ENCODE results near the gene RFX8.
"Not testable (repeated sequence)": the region's sequence is repeated elsewhere in the genome, so short reads cannot be mapped to it uniquely, and the experiment has no call there.

RFX8 gene

DNA sequence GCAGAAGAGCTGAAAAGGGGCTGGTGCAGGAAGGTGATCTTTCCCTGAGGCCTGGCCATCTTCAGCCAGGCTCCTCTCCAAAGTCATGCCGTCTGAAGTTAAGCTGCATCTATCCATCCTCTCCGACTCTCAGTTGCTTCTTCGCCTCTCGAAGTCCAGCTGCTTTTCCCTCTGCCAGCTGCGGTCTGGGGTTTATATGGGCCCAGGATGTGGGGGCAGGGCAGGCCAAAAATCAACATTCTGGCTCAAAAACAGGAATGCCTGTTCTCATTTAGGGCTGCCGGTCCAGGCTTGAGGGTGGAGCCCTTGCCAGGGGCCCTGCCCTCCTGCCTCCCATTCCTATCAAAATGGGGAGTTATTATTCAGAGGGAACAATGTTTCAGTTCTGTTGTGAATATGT, 118.9 kb downstream of the RFX8 start:
- TF ChIP-seq, protein P1, sequence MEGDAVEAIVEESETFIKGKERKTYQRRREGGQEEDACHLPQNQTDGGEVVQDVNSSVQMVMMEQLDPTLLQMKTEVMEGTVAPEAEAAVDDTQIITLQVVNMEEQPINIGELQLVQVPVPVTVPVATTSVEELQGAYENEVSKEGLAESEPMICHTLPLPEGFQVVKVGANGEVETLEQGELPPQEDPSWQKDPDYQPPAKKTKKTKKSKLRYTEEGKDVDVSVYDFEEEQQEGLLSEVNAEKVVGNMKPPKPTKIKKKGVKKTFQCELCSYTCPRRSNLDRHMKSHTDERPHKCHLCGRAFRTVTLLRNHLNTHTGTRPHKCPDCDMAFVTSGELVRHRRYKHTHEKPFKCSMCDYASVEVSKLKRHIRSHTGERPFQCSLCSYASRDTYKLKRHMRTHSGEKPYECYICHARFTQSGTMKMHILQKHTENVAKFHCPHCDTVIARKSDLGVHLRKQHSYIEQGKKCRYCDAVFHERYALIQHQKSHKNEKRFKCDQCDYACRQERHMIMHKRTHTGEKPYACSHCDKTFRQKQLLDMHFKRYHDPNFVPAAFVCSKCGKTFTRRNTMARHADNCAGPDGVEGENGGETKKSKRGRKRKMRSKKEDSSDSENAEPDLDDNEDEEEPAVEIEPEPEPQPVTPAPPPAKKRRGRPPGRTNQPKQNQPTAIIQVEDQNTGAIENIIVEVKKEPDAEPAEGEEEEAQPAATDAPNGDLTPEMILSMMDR (IDR thresholded peaks at IDR 0.05; ENCODE audit: low read depth, low read length, missing control alignments) = no peak
- no peak for DNase-seq (ENCODE audit: low read depth)
- H3K4me3 ChIP-seq (ENCODE audit: low read depth, low read length) = no peak overlapping the region

DNA sequence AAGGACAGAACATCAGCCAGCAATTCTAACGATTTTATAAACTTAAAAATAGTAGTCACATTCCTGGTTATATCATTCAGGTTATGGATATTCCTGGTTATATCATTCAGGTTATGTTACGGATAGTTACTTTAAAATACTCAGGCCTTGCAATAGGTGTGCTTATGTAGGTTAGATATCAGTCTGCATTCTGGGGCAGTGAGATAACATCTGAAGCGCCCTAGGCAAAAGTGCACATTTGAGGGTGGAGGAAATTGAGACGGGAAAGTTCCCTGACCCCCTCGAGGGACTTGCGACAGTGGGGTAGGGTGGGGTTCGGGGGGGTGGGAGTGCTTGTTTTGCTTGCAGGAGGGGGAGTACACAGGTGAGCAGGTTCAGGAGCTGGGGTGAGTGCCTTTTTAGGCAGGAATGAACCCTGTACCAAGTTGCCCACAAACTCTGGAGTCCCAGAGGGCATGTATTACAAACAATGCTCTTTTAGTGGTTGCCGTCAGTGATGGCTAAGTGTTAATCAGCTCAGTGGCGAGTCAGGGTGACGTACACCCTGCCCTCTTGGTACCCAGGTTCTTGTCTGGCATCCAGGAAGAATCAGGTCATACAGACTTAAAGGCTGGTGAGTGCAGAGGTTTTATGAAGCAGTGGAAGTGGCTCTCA, 119.4 kb downstream of the RFX8 start:
- DNase-seq (ENCODE audit: low read depth) = no peak
- no peak overlapping the region for H3K4me3 ChIP-seq (ENCODE audit: low read depth, low read length)
- TF ChIP-seq, protein P1 (IDR thresholded peaks at IDR 0.05; ENCODE audit: low read depth, low read length, missing control alignments) = no peak

DNA sequence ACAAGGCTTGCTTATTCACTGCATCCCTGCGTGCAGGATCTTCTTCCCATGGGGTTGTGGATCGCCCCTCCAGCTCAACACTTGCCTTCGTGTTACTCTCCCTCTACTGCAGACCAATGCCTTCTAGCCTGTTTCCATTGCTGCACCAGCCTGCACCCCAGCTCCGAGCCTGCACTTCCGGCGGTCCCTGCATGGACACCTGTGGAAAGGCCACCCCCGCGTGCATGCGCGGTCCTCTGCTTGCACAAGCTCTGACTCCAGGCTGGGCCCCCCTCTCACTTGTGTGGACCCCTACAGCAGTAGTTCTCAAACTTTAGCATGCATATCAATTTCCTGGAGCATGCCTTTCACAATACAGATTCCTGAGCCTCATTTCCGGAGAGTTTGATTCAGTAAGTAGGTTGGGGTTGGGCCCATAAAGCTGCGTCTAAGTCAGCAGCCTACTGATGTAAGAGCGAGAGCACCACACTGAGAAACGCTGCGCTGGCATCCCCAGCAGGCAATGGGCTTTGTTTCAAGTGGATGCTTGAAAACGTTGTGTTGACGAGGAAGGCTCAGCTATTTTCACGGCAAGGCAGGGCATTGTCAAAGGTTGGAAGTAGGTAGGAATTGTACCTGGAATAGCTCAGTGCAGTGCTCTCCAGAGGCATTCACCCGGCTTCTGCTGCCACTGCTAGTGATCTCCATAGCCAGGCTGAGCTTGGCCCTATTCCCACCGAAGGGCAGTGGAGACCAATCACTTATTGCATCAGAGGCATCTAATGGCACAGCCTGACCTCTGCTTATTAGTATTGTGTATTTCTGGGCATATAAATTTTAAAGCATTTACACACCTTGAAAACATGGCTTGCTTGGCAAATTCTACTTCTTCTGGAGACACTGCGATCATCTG, 120.2 kb downstream of the RFX8 start:
- TF ChIP-seq, protein P1 (IDR thresholded peaks at IDR 0.05; ENCODE audit: low read depth, low read length, missing control alignments) = no peak
- H3K4me3 ChIP-seq (ENCODE audit: low read depth, low read length) = no peak overlapping the region
- no peak for DNase-seq (ENCODE audit: low read depth)

DNA sequence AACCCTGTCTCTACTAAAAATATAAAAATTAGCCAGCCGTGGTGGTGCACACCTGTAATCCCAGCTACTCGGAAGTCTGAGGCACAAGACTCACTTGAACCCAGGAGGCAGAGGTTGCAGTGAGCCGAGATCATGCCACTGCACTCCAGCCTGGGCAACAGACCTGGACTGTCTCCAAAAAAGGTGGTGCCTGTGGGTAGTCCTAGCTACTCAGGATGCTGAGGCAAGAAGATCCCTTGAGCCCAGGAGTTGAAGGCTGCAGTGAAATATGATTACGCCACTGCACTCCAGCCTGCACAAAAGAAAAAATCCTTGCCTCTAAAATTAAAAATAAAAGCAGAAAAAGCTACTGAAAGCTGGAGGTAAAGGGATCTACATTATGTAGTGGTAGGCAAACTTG, 122.3 kb downstream of the RFX8 start:
- H3K4me3 ChIP-seq (ENCODE audit: low read depth, low read length); DNase-seq (ENCODE audit: low read depth): not testable (repeated sequence)

DNA sequence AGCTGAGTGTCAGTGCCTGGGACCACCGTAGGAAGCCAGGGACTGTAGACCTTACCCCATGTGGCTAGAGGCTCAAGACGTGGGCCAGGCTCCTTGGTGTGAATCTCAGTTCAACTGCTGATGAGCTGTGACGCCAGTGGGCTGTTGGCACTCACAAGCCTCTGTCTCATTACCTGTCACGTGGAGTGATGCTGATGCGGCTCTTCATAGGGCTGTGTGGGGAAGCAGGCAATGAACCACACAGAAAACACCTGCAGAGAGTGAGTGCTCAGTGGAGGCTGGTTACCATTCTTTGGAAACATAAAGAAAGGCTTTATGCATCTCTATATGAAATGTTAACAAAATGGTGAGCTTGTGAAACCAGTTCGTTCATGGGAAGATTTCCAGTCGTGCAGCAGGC, 123.7 kb downstream of the RFX8 start:
- DNase-seq (ENCODE audit: low read depth) = no peak
- H3K4me3 ChIP-seq (ENCODE audit: low read depth, low read length) = no peak overlapping the region
- TF ChIP-seq, protein P1 (IDR thresholded peaks at IDR 0.05; ENCODE audit: low read depth, low read length, missing control alignments) = no peak

DNA sequence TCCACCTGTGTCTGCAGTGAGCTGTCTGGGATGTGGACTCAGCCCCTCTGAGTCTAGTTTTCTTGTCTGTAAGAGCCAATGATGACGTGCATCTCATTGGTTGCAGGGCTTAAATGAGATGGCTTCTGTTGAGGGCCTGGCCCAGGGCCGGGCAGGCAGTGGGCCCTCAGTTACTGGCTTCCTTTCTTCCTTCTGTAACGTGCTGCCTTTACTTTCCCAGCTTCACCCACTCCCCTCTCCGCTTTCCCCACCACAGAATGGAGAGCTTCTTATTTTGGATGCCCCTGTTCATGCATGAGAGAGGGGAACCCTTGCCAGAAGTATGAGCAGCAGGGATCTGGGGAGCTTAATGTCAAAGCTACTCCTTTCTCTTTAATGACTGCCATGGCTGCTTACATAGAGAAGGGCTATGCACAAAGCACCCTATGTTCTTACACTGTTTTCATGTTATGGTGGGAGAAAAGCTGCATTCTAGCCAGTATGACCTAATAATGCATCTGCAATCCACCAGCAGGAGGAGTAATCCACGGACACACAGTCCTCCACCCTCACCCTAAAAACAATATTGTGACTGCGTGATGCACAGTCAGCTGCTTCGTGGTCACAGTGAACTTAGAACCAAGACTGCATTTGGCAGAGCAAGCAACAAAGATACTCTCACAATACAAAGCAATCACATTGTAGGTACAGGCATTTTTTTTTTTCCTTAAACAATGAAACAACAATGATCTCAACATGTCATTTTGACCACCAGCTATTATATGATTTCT, 124.8 kb downstream of the RFX8 start:
- TF ChIP-seq, protein P1 (IDR thresholded peaks at IDR 0.05; ENCODE audit: low read depth, low read length, missing control alignments) = peak; percentile 8
- DNase-seq (ENCODE audit: low read depth) = no peak
- H3K4me3 ChIP-seq (ENCODE audit: low read depth, low read length) = no peak overlapping the region

DNA sequence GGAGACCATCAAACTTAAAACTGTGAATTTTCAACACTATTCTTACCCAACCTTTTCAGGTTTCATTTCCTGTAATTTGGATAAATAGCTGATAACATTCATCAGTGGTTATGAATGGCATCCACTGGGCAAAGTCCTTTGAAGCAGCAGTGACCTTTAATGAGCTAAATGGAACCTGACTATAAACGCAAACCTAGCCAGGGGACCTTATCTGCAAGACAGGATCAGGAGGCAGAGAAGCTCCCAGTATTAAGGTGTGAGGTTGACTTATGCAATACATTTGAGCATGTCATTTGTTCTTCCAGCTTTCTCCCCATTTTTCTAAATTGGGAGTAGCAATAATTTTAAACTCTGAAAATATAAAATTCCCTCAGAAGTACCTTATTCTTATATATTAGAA, 126.0 kb downstream of the RFX8 start:
- DNase-seq (ENCODE audit: low read depth) = no peak
- TF ChIP-seq, protein P1 (IDR thresholded peaks at IDR 0.05; ENCODE audit: low read depth, low read length, missing control alignments) = no peak
- no peak overlapping the region for H3K4me3 ChIP-seq (ENCODE audit: low read depth, low read length)
